Measurements from ENCODE around the gene ZNF641.

DNA sequence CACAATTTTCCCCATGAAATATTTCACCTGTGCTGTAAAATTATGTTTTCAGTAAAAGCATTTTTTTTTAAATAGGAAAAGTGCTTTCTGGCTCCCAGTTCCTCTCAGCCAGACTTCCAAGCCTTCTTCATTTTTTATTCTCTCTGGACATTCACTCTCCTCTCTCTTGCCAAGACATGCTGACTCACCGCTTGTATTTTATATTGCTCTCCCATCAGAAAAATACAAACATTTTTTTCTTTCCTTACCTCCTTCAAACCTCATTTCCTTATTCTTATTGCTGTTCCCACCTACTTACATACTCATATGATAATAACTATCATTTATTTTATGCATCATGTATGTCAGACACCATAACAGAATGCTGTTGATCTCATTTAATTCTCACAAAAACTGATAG is 37.7 kb upstream of the ZNF641 start:
- TF ChIP-seq POLR2A (IDR thresholded peaks at IDR 0.05; ENCODE audit: low read depth, low read length) (no peak), TAF1 (IDR thresholded peaks at IDR 0.05; ENCODE audit: borderline replicate concordance, low read depth, low read length) (no peak)
